NCI-H2227 treated with DMSO at 0.1 percent for 48 hours (cell line): ENCODE results near the gene BCL11A.
"Not testable (repeated sequence)": the region's sequence is repeated elsewhere in the genome, so short reads cannot be mapped to it uniquely, and the experiment has no call there.

Source experiments
- DNase-seq: peaks from one replicate; lab custom pipeline; 2025; lab: John Stamatoyannopoulos, UW

Gene BCL11A

DNA sequence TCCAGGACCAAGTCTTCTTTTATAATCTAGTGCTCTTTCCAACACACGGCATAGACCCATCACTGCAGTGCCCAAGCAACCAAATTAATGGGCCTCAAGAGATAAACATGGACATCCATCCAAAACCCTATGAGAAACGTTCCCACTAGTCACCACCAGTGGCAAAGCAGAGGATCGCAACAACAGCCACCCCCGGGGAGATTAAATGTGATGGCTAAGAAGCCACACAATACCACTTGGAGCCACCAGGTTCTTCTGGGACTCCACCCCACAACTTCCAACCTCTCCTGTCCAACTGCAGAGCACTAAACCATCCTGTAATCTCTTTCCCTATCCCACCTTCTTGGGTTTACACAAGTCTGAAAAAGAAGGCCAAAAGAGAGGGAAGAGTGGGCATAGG, 123.8 kb downstream of the BCL11A start:
- no peak for DNase-seq

DNA sequence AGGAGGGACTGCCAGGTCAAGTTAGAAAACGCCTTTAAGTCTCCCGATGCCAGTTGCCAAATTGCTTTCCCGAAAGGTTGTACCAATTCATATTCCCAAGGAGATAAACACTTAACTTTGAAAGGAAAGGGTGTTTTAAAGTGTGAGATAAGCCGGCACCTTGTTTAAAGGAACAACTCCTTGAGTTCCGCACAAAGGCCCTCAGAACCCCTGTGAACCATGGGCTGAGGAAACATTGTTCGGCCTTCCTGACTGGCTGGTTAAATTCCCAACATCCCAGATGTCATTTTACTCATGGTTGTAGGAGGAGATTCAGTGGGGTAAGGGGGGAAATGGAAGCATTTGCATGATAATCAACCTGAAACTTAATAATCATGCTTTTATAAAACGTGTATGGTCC, 126.6 kb downstream of the BCL11A start:
- DNase-seq: no peak

GRCh38 chr2:60426341-60426740, 127.1 kb downstream of the BCL11A start:
- DNase-seq: no peak

- DNase-seq: no peak
Observed at GRCh38 chr2:60424233-60424632, 129.2 kb downstream of the BCL11A start.

DNA sequence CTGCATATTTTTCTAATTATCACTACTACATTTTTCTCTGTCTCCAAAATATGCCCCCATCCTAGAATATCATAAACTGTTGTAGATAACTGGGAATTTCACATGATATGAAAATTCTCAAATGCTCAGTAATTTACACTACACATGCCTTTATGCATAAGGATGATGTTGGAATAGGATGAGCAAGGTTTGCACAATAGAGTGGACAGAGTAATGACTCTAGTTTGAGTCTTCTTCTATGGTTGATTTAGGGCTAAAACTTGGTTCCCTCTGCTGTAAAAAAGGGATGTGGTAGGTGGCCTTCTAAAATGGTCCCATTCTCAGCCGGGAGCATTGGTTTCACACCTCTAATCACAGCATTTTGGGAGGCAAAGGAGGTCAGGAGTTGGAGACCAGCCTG, 129.9 kb downstream of the BCL11A start:
- DNase-seq: no peak

DNA sequence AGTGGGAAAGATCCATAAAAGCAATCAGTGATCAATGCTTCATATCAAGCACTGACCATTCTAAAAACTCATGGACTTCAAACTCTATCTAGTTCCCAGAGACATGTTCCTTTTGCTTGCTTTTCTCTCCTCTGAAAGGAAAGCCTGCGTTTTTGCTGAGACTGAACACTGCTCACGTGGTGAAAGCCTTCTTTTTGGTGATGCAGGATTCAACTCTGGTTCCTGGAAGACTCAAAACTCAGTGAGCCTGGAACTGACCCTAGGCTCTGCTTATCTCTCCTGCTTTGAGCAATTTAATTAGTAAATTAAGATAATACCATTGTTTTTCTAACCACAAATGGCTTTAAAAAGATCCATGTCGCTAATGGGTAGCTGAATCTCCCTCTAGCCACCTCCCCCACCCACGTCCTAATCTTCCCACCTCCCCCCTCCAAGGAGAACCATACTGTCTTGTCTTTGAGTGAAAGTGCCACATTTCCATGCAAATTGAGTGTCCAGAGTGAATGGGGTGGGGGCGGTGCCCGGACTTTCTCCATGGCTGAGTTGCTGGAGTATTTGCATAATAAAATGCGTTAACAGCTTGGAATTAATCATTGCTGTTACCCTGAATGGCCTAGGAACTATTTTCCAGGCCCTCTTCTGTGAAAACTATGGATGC, 130.5 kb downstream of the BCL11A start:
- DNase-seq: no peak

DNA sequence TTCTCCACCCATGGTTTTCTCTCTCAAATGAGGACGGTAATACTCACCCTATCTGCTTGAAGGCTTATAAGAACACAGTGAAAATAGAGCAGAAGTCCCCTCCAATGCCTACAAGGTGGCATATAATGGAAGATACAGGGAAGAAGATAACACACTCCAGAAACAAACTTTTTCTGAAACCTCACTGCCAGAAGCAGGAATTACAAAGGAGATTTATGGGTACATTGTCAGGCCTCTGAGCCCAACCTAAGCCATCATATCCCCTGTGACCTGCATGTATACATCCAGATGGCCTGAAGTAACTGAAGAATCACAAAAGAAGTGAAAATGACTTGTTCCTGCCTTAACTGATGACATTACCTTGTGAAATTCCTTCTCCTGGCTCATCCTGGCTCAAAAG, 136.2 kb downstream of the BCL11A start:
- not testable (repeated sequence) for DNase-seq

- DNase-seq: no peak
Observed at GRCh38 chr2:60416221-60417008, 137.0 kb downstream of the BCL11A start.

GRCh38 chr2:60415814-60416213, 137.6 kb downstream of the BCL11A start:
- DNase-seq: no peak

DNA sequence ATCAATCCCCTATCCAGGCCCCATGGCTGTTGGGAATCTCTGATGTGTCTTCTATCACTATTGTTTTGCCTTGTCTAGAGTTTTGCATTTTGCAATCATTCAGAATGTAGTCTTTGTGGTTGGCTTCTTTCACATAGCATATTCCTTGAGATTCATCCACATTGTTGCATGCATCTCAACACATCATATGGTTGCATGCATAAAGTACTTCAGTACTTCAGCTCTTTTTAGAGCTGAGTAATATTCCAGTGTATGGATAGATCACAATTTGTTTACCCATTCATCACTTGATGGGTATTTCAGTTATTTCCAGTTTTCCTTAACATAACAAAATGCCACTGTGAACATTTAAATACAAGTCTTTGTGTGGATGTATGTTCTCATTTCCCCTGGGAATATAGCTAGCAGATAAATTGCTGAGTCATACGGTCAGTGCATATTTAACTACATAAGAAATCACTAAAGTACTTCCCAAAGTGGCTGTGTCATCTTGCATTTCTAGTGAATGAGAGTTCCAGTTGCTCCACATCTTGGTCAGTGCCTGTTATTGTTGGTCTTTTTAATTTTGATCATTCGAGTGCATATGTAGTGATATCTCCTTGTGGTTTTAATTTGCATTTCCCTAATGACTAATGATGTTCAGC, 138.8 kb downstream of the BCL11A start:
- no peak for DNase-seq

DNA sequence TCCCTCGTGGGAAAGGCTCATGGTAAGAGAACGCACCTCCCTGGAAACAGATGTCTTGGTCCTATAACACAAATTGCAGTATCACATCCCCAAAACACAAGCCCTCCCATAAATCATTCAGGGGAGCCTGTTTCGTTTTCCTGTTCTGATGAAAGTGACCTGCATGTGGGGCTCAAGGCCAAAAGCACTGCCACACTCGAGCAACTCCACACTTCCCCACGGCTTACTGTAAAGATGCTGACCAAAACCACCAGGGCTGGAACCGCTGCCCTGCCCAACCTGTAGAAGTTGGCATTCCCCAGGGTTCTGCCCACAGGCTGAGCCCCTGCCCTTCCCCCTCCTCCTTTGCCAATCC, 139.7 kb downstream of the BCL11A start:
- no peak for DNase-seq

DNA sequence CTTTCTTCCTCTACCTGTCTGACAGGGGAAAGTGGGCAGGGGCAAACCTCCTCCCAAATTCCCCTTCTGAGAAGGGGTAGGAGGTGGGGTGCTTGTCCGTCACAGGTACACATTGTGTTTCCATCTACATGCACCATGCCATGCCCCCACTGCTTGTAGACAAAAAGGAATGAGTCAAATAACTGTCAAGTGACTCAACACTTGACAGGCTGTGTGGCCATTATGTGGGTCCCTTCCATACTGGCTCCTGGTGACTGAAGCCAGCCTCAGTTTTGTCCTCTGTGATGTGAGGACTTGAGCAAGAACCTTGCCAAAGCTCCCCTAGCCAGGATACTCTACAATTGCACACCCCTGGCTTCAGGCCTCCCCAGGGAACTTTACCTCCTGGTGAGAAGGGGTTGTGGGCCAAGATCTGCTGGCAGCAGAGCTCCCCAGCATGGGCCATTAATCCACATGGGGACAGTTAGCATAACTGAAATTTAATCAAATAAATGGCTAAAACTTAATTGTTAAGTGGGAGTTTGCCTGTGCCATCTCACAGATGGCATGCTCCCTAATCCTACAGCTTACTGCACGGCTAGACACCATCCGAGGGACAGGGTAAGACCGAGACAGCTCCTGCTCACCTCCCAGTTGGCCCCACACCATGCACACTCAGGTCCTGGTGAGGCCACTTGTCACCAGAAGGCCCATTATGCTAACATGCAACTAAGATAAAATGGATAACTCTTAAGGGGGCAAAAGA, 140.2 kb downstream of the BCL11A start:
- DNase-seq: no peak

GRCh38 chr2:60412620-60413019, 140.8 kb downstream of the BCL11A start:
- DNase-seq: no peak

DNA sequence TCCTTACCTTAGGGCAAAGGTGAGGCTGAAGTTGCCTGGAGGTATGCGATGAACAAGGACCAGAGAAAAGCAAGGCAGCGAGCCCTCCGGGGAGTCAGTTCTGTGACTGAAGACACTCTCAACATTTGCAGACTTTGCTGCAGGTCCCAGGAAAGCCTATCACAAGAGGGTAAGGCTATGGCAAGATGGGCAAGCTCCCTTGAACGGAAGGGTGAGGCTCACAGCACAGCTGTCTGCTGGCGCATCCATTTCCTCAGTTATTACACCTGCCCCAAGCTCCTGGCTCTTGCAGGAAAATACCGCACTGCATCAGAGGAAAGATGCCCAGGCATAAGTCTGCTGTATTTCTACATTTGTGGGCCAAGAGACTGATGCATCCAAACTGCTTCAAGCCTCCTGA, 141.4 kb downstream of the BCL11A start:
- DNase-seq: no peak

GRCh38 chr2:60411295-60411694, 142.2 kb downstream of the BCL11A start:
- DNase-seq: no peak

GRCh38 chr2:60410456-60411146, 142.9 kb downstream of the BCL11A start:
- no peak for DNase-seq

DNA sequence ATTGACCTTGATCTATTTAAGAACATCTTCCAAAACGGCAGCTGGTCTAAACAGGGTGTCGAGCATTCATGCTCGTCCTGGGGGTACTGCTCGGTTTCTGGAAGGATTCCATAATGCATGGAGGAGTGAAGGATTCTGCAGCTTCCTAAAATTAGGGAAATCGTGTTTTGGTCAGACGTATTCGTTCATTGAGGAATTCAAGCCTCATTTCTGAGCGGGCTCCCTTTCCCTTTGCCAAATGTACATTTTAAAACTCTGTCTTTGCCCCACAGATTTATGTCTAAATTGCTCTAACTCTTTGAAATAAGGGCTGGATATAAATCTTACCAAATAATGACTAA, 144.0 kb downstream of the BCL11A start:
- no peak for DNase-seq

- DNase-seq: no peak
Observed at GRCh38 chr2:60408811-60409530, 144.5 kb downstream of the BCL11A start.

DNA sequence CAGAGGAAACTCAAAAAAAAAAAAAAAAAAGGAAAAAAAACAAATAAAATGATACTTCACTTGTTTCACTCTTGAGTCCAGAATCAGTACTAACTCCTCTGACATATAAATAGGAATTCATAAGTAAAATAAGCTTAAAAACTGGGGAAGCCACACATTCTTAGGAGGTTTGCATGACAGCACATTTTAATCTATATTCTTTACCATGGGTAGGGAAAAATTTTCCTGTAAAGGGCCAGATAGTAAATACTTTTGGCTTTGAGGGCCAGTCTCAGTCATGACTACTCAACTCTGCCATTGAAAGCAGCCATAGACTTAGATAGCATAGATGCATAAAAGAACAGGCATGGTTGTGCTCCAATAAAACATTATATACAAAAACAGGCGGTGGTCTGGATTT, 145.2 kb downstream of the BCL11A start:
- DNase-seq: no peak

GRCh38 chr2:60407398-60407797, 146.1 kb downstream of the BCL11A start:
- DNase-seq: no peak

- DNase-seq: no peak
Observed at GRCh38 chr2:60406192-60406591, 147.3 kb downstream of the BCL11A start.
